Stimulated activated CD4-positive, alpha-beta T cell treated with anti-CD3 and anti-CD28 coated beads, Interleukin-15, amount 100 ng/mL, for 24 hours (primary cell): Measurements from ENCODE around the gene ROBO1.

ENCODE experiments used
- DNase-seq: peaks from one replicate; pipeline ENCODE4 v3.0.0-alpha.2; 2020

ROBO1 gene

DNA sequence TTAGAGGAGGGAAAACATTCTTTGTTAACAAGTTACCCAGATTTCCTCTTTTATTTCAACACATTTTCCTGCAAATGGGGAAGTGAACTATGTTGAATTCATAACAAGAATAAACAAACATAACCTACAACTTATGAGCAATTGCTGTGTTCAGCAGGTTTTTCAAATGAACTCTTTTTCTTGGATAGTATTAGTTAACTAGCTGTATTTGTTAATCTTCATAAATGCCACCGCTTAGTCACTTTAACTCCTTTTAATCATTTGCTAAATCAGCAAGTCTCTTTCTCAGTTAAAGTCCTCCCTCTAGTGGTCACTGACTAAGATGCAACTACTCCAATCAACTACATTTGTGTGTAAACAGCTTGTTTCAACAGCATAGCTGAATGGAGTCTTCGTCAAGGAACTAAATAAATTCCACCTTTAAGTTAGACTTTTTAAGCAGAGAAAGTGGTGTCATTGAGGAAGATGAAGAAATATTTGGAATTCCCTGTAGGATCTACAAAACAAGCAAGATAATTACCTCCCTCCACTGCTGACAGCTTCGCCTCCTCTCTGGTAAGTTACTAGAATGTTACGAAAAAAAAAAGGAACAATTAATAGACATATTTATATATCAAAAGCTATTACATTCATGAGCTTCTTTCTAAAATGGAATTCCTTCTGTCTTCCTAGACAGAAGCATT, 1122.0 kb downstream of the ROBO1 start:
- no peak for DNase-seq

DNA sequence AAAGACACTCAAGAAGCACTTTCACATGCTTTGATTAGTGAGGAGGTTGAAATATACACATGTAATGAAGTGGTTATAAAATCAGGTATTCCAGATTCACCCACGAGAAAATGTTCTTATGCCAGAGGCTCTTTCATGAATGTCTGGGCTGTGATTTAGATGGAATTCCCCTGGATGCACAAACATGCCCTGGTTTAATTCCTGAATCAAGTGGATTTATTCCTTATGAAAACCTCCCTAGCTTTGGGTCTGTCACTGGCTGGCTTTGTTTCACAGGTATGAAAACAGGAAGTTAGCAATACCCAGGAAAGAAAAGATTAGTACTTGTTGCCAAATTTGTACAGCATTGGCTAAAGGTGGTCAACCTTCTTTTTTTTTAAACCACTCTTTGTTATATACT, 1123.0 kb downstream of the ROBO1 start:
- DNase-seq: no peak

DNA sequence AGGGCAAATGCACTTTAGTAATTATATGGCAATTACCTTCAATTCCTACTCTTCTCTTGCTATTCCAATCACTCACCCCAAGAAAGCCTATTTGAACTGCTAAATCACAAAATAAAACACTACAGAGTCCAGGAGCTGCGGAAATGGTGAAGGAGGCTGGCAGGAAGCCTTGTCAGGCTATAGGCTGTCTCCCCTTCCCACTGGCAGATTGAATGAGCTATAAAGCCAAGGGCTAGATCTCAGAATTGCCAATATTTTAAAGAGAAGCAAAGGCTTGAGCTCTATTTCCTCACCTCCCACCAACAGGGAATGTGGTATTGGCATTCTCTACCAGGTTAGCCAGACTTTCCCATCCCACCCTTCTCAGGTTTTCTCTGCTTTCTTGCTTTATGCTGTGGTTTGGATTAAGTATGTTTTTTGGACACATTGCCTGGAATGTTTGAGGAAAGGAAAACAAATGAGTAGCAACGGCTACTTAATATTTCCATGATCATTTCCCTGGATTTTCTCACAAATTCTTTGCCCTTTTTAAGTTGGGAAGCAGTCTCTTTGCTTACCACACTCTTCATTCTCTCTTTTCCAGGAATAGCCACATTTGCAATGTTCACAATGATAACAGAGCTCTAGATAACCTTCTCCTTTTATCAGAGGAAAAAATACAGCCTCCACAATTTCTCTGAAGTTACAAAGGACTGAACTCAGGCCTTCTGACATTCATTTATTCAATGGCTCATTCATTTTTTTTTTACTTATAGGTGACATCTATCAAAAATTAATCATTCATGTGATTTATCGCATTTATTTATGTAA, 1125.4 kb downstream of the ROBO1 start:
- no peak for DNase-seq

DNA sequence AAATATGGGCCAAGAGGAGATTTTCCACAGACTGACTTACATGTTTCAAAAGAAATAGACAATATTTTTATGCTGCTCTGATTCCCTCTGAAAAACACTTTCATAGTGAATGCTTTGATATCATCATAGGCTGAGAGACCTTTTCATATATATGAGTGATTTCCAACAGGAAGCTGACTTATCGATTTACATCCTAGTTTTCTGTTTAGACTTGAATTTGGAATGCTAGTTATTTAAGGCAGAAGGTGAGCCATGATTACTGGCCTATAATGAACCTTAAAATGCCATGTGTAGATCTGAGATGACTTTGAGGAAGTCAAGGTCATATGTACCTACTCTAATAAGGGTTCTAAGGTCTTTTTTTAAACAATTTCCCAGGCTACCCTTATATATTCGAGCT, 1126.1 kb downstream of the ROBO1 start:
- DNase-seq: no peak

DNA sequence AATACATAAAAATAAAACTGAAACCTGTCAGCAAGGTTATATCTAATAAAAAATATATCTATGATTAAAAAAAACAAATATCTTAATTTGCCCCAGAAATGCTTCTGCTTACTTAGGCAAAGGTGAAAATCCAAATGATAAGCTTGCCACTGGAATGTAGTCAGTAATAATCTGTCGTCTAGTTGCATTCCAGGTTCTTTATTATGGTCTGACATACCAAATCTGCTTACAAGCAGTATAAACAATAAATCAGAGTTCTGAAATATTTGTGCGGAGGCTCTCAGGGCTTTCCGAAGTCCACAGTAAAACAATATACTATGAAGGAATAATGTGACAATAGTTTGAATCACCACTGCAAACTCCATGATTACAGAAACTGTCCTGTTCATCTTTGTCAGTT, 1133.5 kb downstream of the ROBO1 start:
- no peak for DNase-seq

DNA sequence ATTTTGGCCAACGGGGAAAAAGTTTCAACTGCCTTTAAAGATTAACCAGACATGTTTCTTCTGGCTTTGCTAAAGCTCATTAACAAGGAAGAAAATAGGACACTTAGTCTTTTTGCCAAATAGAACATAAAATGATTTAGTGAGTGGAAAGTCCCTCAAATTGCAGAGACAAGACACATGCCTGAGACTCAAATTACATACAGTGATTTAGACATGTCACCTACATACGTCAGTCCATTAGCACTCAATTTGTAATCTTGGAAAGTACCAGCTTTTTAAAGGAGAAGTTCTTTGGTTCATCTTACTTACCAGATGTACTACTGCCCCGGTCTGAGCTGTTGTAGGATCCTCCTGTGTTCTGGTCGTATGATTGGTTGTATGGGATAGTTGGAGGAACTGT, 1134.2 kb downstream of the ROBO1 start:
- DNase-seq: no peak

DNA sequence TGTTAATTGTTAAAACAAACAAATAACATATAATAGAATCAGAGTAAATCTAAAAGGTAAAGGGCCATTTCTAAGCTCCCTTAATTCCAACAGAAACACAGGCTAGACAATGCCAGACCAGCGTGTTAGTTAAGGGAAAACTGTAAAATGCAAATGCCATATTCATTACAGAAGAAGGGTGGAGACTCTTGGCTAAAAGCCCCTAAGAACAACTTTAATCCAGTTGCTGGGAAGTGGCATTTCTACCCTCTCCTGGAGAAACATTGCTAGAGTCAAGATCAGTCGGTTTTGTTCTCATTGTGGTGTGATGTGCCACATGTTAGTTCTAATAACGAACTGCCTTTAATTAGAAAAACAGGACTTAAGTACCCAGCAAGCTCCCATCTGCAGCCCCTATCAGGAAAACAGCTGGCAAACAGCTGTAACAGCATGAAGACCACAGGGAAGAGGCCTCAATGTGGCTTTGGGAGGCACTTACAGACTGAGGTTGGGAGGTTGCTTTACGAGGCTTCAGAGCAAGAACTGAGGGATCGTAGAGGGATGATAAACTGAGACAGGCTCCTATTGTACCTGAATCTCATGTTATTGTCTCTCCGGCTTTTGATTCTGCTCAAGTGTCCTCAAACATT, 1134.8 kb downstream of the ROBO1 start:
- no peak for DNase-seq

DNA sequence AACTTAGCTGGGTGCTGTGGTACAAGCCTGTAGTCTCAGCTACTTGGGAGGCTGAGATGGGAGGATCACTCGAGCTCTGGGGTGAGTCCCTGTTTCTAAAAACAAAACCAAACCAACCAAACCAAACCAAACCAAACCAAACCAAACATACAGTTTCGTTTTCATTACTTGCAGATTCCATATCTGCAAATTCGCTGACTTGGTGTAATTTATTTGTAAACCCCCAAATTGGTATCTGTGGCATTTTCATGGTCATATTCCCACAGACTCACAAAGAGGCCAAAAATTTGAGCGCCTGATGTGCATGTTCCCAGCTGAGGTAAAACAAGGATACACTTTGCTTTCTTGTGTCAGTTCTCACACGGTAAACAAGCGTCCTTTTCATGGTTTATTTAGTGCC, 1138.3 kb downstream of the ROBO1 start:
- no peak for DNase-seq

DNA sequence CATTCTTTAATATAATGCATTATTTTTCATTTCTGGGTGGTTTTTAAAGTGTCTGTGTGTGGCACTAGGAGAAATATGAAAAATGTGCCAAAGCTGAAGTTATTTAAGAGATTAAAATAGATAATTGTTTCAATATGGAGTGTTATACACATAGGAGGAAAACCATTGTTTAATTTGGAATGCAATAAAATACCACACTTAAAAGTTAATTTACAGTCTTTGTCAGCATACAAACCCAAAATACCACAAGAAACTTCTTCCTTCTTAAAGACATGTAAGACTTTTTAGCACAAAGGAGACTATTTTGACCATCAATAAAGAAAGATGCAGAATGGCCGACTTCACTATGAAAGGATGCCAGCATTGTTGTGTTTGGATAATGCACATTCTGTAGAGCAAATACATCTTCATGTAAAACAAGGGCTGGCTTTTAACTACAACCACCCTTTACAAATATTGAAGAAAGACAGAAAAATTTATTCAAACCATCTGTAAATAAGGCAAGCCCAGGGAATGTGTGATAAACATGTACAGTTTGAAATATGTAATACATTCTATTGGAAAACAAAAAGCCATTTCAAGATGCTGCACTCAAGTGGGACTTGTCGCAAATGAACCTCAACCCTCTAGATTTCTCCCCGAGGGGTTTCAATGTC, 1146.6 kb downstream of the ROBO1 start:
- no peak for DNase-seq

DNA sequence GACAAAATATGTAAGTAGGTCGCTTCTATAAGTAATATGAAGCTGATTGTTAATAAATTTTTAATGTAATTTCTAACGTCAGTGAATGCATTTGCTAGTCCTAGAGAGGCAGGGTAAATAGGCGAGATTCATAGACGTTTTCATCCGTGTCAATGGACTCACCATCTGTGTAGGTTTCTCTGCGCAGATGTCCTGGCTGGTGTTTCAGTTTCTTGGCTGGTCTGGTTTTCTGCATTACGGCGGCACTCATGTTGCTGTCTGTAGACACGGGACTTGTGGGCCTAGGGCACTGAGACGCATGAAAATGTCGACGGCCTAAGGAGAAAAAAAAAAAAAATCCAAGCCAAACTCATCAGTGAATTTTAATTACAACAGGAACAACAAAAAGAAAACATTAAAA, 1153.3 kb downstream of the ROBO1 start:
- DNase-seq: no peak

DNA sequence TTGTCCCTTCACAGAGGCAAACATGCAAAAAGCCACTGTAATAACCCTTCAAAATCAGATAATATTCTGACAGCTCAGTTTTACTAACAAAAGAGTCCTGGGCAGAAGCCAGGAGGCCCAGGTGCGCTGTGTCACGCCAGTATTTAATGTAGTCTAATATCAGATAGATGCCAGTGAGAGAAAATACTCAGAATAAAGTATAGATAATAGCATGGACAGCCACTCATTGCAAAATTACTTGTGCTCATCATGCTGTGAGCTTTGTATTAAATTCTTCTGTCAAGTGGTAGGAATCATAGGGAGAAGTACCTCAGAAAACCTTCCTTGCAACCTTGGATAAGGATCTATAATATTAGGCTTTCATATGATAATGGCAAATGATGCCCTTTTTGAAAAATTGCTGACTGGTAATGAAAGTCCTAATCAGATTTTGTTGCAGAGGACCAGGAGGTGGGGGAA, 1154.3 kb downstream of the ROBO1 start:
- DNase-seq: no peak

DNA sequence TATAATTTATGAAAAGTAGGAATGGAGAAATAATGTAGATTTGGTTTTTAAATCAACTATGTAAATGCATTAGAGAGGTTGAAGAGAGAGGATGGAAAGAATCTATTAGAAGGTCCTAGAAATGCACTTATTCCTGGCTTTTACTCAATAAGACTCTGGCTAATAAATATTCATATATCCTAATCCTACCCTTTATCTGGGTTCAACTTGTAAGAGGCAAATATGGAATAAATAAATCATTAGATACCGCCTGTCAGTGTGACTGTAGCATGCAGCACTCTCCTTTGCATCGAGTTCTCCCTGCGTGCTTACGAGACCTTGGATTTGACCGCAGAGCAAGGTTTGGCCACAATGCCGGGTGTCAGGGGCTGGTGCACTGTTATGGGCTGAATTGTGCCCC, 1156.5 kb downstream of the ROBO1 start:
- DNase-seq: no peak

DNA sequence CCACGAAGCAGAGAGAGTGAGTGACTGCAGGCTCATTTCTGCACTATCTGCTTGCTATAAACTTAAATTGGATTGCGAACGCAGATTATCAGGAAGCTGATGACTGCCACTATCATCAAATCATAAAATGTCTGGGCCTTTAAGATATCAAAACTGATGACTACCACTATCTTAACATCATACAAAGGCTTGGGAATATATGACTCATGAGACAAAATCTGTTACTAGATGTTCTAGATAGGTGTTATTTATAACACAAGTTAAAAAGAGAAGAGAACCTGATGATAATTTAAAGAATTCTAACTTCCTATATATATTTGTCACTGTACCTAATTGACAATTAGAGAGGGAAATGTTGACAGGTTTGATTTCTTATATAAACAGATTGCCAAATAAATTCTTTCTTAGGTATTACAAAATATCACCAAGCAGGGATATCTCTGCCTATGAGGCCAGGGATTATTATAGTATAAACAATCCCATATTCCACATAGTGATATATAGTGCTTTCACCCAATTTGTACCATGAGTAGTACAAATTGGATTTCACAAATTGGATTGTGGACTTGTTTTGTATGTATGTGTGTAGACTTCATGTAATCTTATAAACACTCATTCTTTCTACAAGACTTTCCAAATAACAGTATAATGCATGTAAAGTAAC, 1157.2 kb downstream of the ROBO1 start:
- no peak for DNase-seq

DNA sequence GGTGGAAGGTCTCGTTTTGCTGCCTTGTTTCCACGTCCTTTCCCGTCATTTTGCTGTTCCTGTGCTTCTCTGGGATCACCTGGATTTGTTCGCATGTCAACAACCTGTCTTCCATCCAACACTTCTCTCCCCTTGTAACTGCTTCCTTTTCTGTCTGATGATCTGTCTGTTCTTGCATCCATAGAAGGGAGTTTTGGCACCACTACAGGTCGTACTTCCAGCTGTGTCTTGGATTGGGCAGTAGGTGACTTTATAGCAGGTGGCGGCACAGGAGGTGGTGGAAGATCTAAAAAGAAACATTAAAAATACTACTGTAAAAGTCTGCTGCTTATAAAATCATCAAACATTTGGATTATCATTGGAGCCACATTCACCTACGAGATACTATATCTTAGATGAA, 1161.0 kb downstream of the ROBO1 start:
- no peak for DNase-seq

DNA sequence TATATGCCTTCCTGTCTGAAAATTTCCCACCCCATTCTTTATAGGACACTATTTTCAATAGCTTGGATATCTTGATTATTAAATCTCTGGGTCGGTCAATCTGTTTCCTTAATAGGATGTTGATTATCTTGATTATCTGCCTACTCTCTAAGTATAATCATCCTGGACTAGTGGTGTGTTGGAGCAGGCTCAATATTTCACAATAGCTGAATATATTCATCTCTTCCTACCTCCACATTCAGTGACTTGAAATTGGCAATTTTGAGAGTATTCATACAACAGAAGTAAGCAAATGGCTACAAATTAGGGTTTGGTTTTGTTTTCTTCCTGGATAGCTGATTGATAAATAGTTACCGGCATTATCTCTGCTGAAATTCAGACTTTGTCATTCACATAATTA, 1162.6 kb downstream of the ROBO1 start:
- no peak for DNase-seq

DNA sequence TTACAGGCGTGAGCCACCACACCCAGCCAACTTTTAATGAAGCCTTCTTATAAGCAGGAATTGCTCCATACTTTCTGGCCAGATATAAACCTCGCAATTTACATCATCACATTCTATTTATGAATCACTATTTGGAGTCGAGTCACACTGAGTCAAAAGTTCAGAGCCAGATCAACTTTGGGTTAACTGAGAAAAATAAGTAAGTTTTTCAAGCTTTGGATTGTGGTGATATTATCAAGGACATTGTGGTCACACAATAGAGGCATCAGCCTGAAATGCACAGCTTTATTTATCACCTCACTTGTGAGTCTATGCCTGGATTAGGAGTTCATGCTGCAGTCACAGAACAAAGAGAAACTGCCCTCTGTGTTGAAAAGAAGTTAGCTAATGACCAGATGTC, 1163.5 kb downstream of the ROBO1 start:
- DNase-seq: no peak

DNA sequence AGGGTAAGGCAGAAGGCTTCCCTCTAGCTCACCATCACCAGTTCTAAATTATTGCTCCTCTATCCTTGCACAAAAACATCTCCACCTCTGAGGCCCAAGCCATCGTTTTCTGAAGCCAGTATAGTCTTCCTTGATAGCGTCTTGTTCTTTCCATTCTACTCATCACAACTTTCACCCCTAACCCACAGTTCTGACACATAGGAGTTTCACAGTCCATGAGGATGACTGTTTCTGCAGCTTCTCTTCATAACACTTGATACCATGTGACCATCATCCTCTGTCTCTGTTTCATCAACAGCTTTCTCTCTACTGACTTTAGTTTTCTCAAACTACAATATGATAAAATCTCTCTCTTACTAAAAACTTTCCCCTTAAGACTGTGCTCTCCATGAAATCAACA, 1166.5 kb downstream of the ROBO1 start:
- no peak for DNase-seq

DNA sequence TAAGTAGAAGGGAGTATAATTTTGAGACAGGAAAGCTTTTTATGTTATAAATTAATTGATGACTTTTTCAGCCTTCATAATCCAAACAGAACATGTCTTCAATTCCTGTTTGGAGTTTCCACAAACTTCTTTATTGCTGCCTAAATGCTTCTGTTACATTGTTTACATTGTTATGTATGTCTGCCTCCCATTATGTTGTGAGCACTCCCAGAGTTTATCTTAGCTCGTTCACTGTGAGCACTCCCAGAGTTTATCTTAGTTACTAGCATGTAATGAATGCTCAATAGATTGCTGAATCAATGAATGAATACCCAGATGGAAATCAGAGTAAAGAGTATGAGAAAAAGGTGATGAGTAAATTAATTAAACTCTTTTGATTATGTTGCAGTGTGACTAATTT, 1178.0 kb downstream of the ROBO1 start:
- no peak for DNase-seq

DNA sequence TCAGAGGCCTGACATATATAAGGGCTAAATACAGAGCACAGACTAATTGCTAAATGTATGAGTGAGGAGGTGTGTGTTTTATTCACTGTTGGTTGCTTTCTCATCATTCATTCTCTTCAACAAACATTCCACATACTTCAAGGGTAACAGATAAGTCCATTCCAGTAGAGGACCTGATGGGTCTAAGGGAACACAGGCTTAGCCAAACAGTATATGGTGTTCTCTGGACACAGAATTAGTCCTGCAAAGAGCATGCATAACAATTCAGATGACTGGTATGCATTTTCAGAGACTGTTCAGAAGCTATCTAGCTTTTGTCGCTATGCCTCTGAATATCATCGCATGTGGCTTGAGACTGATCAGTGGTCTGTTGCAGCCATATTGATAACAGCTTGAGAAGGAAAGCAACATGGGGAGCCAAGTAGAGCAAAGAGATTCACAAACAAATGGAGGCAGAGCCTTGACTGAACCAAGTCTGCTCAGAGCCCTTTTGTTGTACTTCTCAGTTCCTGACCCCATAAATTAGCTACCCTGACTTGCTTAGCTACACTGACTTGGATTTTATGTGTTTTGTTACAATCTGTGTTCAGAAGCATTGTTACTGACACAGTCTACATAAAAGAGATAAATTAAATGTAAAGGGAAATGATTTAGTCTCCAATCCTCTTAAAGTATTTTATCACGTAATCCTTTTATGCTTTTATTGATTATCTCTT, 1178.7 kb downstream of the ROBO1 start:
- DNase-seq: no peak

DNA sequence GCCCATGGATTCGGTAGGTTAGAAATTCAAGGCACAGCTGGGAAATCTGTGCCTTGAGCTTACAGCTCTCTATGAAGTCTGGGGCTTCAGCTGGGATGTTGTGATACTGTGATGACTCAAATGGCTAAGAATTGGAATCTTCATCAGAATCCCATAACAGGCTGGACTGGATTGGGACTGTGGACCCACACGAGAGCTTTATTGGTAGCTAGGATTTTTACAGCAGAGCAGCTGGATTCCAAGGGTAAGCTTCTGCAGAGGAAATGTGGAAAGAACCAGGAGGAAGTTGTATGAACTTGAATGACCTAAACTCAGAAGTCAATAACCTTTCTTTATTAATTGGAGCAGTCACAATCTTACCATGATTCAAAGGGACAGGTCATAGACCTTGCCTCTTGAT, 1187.1 kb downstream of the ROBO1 start:
- no peak for DNase-seq

DNA sequence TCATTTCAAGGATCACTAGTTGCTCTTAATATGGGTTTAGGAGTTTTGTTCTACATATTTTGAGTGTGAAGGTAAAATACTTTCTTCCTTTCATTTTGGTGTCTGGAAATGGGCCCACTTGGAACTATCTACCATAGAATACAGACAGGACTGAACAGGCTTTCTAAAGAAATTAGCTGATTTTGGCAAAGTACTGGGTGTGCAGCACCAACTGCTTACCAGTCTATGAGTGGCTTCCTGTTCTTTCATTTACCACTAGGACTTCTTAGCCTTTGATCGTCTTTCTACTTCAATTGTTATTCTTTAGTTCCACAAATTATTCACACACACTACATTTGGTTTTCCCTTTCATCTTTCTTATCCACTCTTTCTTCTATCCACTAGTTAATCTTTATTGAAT, 1196.3 kb downstream of the ROBO1 start:
- DNase-seq: no peak

DNA sequence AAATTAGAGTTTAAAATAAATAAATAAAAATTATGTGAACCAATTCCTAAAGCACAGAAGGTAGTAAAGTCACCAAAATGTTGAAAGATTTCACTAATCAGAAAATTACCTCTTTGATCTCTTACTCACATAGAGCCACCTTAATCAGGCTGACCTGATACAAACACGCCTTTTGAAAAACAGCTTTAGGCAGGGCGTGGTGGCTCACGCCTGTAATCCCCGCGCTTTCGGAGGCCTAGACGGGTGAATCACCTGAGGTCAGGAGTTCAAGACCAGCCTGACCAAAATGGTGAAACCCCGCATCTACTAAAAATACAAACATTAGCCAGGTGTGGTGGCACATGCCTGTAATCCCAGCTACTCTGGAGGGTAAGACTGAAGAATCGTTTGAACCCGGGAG, 1197.3 kb downstream of the ROBO1 start:
- no peak for DNase-seq
